ENCODE results near the gene DNAJC22.

DNAJC22 gene

GRCh38 chr12:49349266-49349665 is 2.6 kb downstream of the DNAJC22 start:
- DNase-seq (ENCODE audit: extremely low read depth, low read depth): no peak
- no peak for TF ChIP-seq CTCF (IDR thresholded peaks at IDR 0.05; ENCODE audit: low read depth, low read length)

GRCh38 chr12:49352351-49352750 is 5.7 kb downstream of the DNAJC22 start:
- TF ChIP-seq CTCF (IDR thresholded peaks at IDR 0.05; ENCODE audit: low read depth, low read length): no peak
- DNase-seq (ENCODE audit: extremely low read depth, low read depth): no peak

- TF ChIP-seq CTCF (IDR thresholded peaks at IDR 0.05; ENCODE audit: low read depth, low read length): no peak
- no peak for DNase-seq (ENCODE audit: extremely low read depth, low read depth)
These were observed 9.2 kb downstream of the DNAJC22 start for GRCh38 chr12:49355913-49356312.

- peak; percentile 52 for TF ChIP-seq CTCF (IDR thresholded peaks at IDR 0.05; ENCODE audit: low read depth, low read length)
- no peak for DNase-seq (ENCODE audit: extremely low read depth, low read depth)
These were observed 10.5 kb downstream of the DNAJC22 start for GRCh38 chr12:49357103-49357678.

GRCh38 chr12:49358483-49359141 is 11.9 kb downstream of the DNAJC22 start:
- DNase-seq (ENCODE audit: extremely low read depth, low read depth): no peak
- TF ChIP-seq CTCF (IDR thresholded peaks at IDR 0.05; ENCODE audit: low read depth, low read length): peak; percentile 79

- no peak for TF ChIP-seq CTCF (IDR thresholded peaks at IDR 0.05; ENCODE audit: low read depth, low read length)
- DNase-seq (ENCODE audit: extremely low read depth, low read depth): no peak
These were observed 13.0 kb downstream of the DNAJC22 start for GRCh38 chr12:49359671-49360070.

GRCh38 chr12:49362077-49362476 is 15.4 kb downstream of the DNAJC22 start:
- no peak for TF ChIP-seq CTCF (IDR thresholded peaks at IDR 0.05; ENCODE audit: low read depth, low read length)
- no peak for DNase-seq (ENCODE audit: extremely low read depth, low read depth)

All from AG09319 (cell line).